ENCODE data around the gene ACSM4. TPM values are rescaled to one million over a fixed set of nuclear protein-coding genes. Genes with fewer than 3 reads are reported as not detected.

ACSM4 gene
- total RNA-seq, 2 donors from 2014 or later, result not detected

DNA sequence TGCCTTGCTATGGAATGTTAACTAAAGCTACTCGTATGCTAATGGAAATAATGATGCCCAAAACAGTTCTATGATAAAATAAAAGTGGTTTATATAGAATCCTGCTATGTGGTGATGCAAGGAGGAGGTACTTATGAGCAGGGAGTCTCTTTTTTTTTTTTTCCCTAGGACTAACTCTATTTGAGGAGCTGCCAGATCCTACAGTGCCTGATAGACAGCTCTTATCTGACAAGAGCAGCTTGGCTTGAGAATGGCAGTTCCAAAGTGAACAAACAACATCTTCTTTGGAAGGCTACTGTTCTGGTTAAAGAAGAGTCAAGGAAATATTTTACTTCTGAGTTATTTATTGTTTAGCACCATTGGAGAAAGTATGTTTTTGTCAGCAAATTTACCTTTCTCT is 10.2 kb upstream of the ACSM4 start:
- Histone ChIP-seq H3K27ac (no peak overlapping the region), H3K36me3 (replicated peaks in 1 of 2; ENCODE audit: insufficient read depth in 1 of 2, low read depth in 2 of 2) (no peaks in the 10 kb centered on the region), H3K4me3 (no peak overlapping the region), H3K27me3 (no peaks in the 10 kb centered on the region), H3K9me3 (no peaks in the 10 kb centered on the region), H3K4me1 (no peaks in the 10 kb centered on the region)
- 41 to 47% methylated on average over 1 of the region's 1 CpG for WGBS, 2 donors
- TF ChIP-seq, protein P1, sequence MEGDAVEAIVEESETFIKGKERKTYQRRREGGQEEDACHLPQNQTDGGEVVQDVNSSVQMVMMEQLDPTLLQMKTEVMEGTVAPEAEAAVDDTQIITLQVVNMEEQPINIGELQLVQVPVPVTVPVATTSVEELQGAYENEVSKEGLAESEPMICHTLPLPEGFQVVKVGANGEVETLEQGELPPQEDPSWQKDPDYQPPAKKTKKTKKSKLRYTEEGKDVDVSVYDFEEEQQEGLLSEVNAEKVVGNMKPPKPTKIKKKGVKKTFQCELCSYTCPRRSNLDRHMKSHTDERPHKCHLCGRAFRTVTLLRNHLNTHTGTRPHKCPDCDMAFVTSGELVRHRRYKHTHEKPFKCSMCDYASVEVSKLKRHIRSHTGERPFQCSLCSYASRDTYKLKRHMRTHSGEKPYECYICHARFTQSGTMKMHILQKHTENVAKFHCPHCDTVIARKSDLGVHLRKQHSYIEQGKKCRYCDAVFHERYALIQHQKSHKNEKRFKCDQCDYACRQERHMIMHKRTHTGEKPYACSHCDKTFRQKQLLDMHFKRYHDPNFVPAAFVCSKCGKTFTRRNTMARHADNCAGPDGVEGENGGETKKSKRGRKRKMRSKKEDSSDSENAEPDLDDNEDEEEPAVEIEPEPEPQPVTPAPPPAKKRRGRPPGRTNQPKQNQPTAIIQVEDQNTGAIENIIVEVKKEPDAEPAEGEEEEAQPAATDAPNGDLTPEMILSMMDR (IDR thresholded peaks at IDR 0.05), result no peak
- TF ChIP-seq POLR2A (IDR thresholded peaks at IDR 0.05), result no peak
- DNase-seq (no peak), ATAC-seq (no peak)
- intact Hi-C loops (cut with DNase I), result no loop called here

DNA sequence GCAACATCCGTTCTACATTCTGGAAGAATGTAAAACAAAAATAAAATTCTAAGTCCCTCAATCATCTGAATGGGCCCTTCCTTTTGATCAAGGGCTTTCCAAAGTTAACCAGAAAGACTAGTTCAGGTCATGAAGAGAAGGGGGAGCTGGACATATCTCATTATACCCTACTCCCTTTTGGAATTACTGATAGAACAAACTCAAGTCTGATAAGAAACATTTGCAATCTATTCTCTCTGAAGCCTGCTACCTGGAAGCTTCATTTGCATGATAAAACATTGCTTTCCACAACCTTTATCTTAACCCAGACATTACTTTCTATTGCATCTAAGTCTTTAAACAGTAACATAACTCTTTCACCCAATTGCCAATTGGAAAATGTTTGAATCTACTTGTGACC is 8.3 kb upstream of the ACSM4 start:
- WGBS, 2 donors, result 71 to 90% methylated on average over 1 of the region's 1 CpG
- Histone ChIP-seq H3K36me3 (replicated peaks in 1 of 2; ENCODE audit: insufficient read depth in 1 of 2, low read depth in 2 of 2) (no peaks in the 10 kb centered on the region), H3K9me3 (no peaks in the 10 kb centered on the region), H3K4me1 (no peaks in the 10 kb centered on the region), H3K27ac (no peak overlapping the region), H3K27me3 (no peaks in the 10 kb centered on the region), H3K4me3 (no peak overlapping the region)
- ATAC-seq (no peak), DNase-seq (no peak)
- intact Hi-C loops (cut with DNase I), result no loop called here
- TF ChIP-seq POLR2A (IDR thresholded peaks at IDR 0.05), result no peak
- TF ChIP-seq, protein P1 (IDR thresholded peaks at IDR 0.05), result no peak

DNA sequence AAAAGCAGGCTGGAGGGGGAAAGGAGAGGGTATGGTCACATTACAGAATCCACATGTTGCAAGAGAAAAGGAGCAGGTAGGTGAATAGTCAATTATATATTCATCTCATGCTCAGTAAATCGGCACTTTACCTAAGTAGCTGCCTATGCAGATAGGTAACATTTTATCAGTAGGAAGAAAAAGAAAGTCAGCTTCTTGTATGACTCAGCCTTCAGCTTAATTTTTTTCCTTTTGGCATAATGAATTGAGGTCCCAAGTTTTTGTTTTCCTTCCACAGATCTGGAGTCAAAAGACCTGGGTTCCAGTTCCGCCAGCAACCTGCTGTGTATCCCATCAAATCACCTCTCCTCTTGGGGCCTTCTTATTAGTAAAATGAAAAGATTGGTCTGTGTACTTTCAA is 6.0 kb upstream of the ACSM4 start:
- no peak overlapping the region for H3K4me3 ChIP-seq
- intact Hi-C loops (cut with DNase I), result no loop called here
- H3K27ac ChIP-seq, result no peak overlapping the region
- H3K36me3 ChIP-seq (replicated peaks in 1 of 2; ENCODE audit: insufficient read depth in 1 of 2, low read depth in 2 of 2), result no peaks in the 10 kb centered on the region
- TF ChIP-seq POLR2A (IDR thresholded peaks at IDR 0.05), result no peak
- TF ChIP-seq, protein P1 (IDR thresholded peaks at IDR 0.05), result no peak
- no peaks in the 10 kb centered on the region for H3K9me3 ChIP-seq
- H3K4me1 ChIP-seq, result no peaks in the 10 kb centered on the region
- DNase-seq, result no peak
- WGBS, 2 donors, result 78 to 87% methylated on average over 2 of the region's 2 CpGs
- H3K27me3 ChIP-seq, result no peaks in the 10 kb centered on the region
- no peak for ATAC-seq

DNA sequence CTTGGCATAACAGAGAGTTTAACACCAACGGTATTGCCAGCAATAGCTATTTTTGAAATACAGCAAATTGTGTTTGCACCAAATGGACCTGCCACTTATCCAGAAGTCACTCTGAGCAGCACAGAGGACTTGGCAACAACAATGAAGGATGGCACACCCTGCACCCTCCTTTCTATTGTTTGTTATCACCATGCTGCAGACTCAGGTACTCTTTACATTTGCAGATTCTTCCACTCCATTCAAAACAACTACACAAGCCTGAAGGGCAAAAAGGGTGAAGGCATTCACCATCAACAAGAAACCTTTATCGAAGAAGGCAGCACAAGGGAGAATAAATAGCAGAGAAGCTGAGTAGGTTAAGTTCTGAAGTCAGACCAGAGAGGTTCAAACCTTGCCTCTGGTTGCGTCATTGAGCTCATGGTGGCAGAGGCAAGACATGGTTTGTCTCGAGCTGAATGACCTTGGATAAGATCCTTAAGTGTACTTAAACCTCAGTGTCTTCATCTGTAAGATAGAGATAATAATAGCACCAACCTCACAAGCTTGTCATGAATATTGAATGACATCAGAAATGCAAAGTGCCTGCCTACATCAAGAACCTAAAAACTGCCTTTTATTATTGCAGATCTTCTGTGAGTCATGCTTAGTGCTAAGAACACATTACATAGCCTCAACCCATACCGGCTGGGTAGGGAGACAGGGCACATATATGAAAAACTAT is 1.4 kb upstream of the ACSM4 start:
- Histone ChIP-seq H3K4me3 (no peak overlapping the region), H3K36me3 (replicated peaks in 1 of 2; ENCODE audit: insufficient read depth in 1 of 2, low read depth in 2 of 2) (no peaks in the 10 kb centered on the region), H3K4me1 (no peaks in the 10 kb centered on the region), H3K27ac (no peak overlapping the region), H3K9me3 (no peaks in the 10 kb centered on the region), H3K27me3 (no peaks in the 10 kb centered on the region)
- intact Hi-C loops (cut with DNase I), result no loop called here
- TF ChIP-seq POLR2A (IDR thresholded peaks at IDR 0.05), result no peak
- TF ChIP-seq, protein P1 (IDR thresholded peaks at IDR 0.05), result no peak
- 55 to 61% methylated on average over 5 of the region's 5 CpGs for WGBS, 2 donors
- ATAC-seq (no peak), DNase-seq (no peak)

DNA sequence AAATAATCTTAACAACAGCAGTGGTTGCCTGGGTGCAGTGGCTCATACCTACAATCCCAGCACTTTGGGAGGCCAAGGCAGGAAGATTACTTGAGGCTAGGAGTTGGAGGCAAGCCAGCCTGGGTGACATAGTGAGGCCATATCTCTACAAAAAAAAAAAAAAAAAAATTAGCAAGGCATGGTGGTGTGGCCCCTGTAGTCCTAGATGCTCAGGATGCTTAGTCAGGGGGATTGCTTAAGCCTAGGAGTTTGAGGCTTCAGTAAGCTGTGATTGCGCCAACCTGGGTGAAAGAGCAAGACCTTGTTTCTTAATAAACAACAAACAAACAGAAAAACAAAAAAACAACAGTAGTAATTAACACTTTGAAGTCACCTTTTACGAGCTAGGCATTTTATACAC is 642 bp upstream of the ACSM4 start:
- no peak for TF ChIP-seq POLR2A (IDR thresholded peaks at IDR 0.05)
- TF ChIP-seq, protein P1 (IDR thresholded peaks at IDR 0.05), result no peak
- no peaks in the 10 kb centered on the region for H3K36me3 ChIP-seq (replicated peaks in 1 of 2; ENCODE audit: insufficient read depth in 1 of 2, low read depth in 2 of 2)
- no peaks in the 10 kb centered on the region for H3K4me1 ChIP-seq
- H3K27me3 ChIP-seq, result no peaks in the 10 kb centered on the region
- H3K9me3 ChIP-seq, result no peaks in the 10 kb centered on the region
- DNase-seq (no peak), ATAC-seq (no peak)
- intact Hi-C loops (cut with DNase I), result no loop called here
- H3K4me3 ChIP-seq, result no peak overlapping the region
- WGBS, 2 donors, result 73 to 79% methylated on average over 2 of the region's 2 CpGs
- no peak overlapping the region for H3K27ac ChIP-seq

All from body of pancreas (tissue), 4 donors.